Measurements from ENCODE around the gene IBA57. TPM values are rescaled to one million over a fixed set of nuclear protein-coding genes. Genes with fewer than 3 reads are reported as not detected.
A peak's percentile ranks its signal among the peaks of the same experiment; 100 is the strongest.
"Not testable (repeated sequence)": the region's sequence is repeated elsewhere in the genome, so short reads cannot be mapped to it uniquely, and the experiment has no call there.

Gene IBA57
- total RNA-seq, 4 donors from 2014 or later, result 3.7 to 11.8 (median 6.6) TPM

DNA sequence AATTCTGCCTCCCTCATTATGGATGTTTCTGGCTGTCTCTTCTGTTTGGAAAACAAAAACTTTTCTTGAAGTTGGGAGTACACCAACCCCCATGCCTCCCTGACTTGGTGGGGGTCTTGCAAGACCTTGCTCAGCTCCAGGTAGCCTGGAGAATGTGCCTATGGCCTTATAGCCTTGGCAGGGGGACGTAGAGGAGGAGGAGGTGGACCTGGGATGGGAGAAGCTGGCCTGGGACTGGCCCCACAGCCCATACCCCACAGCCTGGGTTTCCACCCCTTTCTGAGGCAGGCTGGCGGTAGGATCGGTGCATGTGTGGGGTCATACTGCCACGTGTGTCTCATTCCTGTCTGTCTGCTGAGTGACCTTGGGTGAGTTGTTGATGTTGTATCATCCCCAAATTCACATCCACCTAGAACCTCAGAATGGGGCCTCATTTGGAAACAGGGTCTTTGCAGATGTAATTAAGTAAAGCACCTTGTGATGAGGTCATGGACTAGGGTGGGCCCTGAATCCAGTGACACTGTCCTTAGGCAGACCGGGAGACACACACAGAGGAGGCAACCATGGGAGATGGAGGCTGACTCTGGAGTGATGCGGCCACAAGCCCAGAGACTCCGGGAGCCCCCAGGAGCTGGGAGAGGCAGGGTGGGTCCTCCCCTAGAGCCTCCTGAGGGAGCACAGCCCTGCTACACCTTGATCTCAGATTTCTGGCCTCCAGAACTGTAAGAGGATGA is 60.7 kb downstream of the IBA57 start:
- no peaks in the 10 kb centered on the region for H3K4me1 ChIP-seq
- peaks cover 0 to 57% (median 7%) of the 10 kb centered on the region in 4 donors for H3K36me3 ChIP-seq
- H3K4me3 ChIP-seq, result no peak overlapping the region
- TF ChIP-seq, protein P1, sequence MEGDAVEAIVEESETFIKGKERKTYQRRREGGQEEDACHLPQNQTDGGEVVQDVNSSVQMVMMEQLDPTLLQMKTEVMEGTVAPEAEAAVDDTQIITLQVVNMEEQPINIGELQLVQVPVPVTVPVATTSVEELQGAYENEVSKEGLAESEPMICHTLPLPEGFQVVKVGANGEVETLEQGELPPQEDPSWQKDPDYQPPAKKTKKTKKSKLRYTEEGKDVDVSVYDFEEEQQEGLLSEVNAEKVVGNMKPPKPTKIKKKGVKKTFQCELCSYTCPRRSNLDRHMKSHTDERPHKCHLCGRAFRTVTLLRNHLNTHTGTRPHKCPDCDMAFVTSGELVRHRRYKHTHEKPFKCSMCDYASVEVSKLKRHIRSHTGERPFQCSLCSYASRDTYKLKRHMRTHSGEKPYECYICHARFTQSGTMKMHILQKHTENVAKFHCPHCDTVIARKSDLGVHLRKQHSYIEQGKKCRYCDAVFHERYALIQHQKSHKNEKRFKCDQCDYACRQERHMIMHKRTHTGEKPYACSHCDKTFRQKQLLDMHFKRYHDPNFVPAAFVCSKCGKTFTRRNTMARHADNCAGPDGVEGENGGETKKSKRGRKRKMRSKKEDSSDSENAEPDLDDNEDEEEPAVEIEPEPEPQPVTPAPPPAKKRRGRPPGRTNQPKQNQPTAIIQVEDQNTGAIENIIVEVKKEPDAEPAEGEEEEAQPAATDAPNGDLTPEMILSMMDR (IDR thresholded peaks at IDR 0.05), result no peak
- no peak for TF ChIP-seq POLR2A (IDR thresholded peaks at IDR 0.05; ENCODE audit: low read depth)
- TF ChIP-seq POLR2AphosphoS5 (IDR thresholded peaks at IDR 0.05), result no peak
- TF ChIP-seq EP300 (IDR thresholded peaks at IDR 0.05), result no peak
- whole genome bisulfite sequencing, result 96% methylated on average over 5 of the region's 7 CpGs
- intact Hi-C loops (cut with DNase I), result no loop called here
- H3K27ac ChIP-seq (replicated peaks in 1 of 4), result no peak overlapping the region
- DNase-seq (ENCODE audit: extremely low spot score), result peak; percentile 64
- H3K9me3 ChIP-seq, result peaks cover 0 to 21% (median 14%) of the 10 kb centered on the region in 4 donors
- H3K27me3 ChIP-seq, result no peaks in the 10 kb centered on the region

DNA sequence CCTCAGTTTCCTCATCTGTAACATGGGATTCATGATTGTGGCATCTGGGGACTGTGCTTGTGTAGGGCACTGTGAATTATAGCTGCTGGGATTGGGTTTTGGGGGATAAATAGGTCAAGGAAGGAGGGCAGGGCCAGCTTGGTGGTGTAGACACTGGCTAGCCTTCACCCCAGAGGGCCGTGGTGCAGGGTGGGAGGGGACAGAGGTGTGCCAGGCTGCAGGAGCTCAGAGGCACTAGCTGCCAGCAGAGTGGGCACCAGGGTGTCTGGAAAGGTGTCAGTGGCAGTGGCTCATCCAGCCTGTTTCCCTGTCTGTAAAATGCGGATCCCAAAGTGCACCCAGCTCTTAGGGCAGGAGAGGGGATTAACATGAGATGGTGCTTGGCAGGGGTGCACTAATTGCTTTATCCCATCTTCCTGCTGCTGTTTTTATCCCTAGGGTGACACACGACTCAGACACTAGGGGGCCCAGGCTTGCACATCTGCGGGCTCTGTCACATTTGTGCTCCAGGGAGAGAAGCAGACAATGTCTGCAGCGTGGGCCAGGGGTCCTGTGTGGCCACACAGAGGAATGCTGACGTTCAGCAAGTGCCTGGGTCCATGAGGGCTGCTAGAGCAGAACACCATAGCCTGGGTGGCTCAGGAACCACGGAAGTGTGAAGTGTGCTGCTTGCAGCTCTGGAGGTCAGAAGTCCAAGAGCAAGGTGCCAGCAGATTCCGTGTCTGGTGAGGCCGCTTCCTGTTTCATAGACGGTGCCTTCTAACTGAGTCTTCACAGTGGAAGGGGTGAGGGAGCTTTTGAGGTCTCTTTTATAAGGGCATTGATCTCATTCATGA is 61.6 kb downstream of the IBA57 start:
- H3K27ac ChIP-seq (replicated peaks in 1 of 4), result no peak overlapping the region
- peaks cover 0 to 62% (median 7%) of the 10 kb centered on the region in 4 donors for H3K36me3 ChIP-seq
- peaks cover 0 to 21% (median 14%) of the 10 kb centered on the region in 4 donors for H3K9me3 ChIP-seq
- WGBS, result 63% methylated on average over 10 of the region's 10 CpGs
- H3K4me3 ChIP-seq, result no peak overlapping the region
- H3K27me3 ChIP-seq, result no peaks in the 10 kb centered on the region
- peak; percentile 53 for DNase-seq (ENCODE audit: extremely low spot score)
- intact Hi-C loops (cut with DNase I), result no loop called here
- TF ChIP-seq, protein P1 (IDR thresholded peaks at IDR 0.05), result no peak
- TF ChIP-seq POLR2A (IDR thresholded peaks at IDR 0.05; ENCODE audit: low read depth), result no peak
- TF ChIP-seq EP300 (IDR thresholded peaks at IDR 0.05), result no peak
- TF ChIP-seq POLR2AphosphoS5 (IDR thresholded peaks at IDR 0.05), result no peak
- H3K4me1 ChIP-seq, result no peaks in the 10 kb centered on the region

DNA sequence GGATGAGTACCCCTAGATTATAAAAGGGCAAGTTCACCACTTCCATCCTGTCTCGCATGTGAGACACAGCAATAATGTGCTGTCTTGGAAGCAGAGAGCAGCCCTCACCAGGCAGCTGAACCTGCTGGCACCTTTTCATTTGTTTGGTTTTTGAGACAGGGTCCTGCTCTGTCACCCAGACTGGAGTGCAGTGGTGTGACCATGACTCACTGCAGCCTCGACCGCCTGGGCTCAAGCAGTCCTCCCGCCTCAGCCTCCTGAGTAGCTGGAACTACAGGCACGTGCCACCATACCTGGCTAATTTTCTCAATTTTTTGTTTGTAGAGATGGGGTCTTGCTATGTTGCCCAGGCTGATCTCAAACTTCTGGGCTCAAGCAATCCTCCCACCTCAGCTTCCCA is 62.5 kb downstream of the IBA57 start:
- Histone ChIP-seq H3K9me3 (peaks cover 0 to 21% (median 14%) of the 10 kb centered on the region in 4 donors), H3K36me3 (peaks cover 0 to 62% (median 7%) of the 10 kb centered on the region in 4 donors)
- H3K27me3 ChIP-seq; H3K27ac ChIP-seq (replicated peaks in 1 of 4); intact Hi-C loops (cut with DNase I); H3K4me1 ChIP-seq; DNase-seq (ENCODE audit: extremely low spot score); H3K4me3 ChIP-seq: not testable (repeated sequence)
- WGBS, result 97% methylated on average over 5 of the region's 5 CpGs

DNA sequence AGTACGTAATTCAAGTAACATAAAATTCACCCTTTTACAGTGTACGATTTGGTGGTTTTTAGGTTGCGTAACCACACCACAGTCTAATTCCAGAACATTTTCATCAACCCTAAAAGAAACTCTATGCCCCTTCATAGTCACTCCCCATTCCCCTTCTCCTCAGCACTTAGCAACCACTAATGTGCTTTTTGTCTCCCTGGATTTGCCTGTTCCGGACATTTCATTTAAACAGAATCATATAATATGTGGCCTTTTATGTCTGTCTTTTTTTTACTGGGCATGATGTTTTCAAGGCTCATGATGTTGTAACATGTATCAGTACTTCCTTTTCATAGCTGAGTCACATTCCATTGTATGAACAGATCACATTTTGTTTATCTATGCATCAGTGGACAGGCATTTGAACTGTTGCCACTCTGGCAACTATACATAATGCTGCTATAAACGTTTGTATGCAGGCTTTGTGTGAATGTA is 63.0 kb downstream of the IBA57 start:
- Histone ChIP-seq H3K27ac (replicated peaks in 1 of 4) (no peak overlapping the region), H3K4me3 (no peak overlapping the region), H3K27me3 (no peaks in the 10 kb centered on the region), H3K4me1 (no peaks in the 10 kb centered on the region), H3K36me3 (peaks cover 0 to 62% (median 7%) of the 10 kb centered on the region in 4 donors), H3K9me3 (peaks cover 0 to 21% (median 14%) of the 10 kb centered on the region in 4 donors)
- TF ChIP-seq POLR2AphosphoS5 (IDR thresholded peaks at IDR 0.05), result no peak
- no peak for TF ChIP-seq POLR2A (IDR thresholded peaks at IDR 0.05; ENCODE audit: low read depth)
- TF ChIP-seq, protein P1 (IDR thresholded peaks at IDR 0.05), result no peak
- TF ChIP-seq EP300 (IDR thresholded peaks at IDR 0.05), result no peak
- 79% methylated on average over 5 of the region's 5 CpGs for WGBS
- intact Hi-C loops (cut with DNase I), result no loop called here
- no peak for DNase-seq (ENCODE audit: extremely low spot score)

DNA sequence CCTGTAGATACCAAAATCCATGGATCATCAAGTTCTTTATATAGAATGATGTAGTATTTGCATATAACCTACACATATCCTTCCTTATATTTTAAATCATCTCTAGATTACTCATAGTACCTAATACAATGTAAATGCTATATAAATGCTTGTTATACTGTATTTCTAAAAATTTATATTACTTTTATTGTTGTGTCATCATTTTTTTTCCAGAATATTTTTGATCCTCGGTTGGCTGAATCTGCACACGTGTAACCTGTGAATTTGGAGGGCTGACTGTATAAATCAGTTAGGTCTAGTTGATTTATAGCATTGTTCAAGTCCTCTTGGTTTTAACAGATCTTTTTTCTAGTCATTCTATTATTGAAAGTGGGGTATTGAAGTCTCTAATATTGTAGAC is 65.6 kb downstream of the IBA57 start:
- Histone ChIP-seq H3K9me3 (no peaks in the 10 kb centered on the region), H3K36me3 (peaks cover 0 to 42% (median 0%) of the 10 kb centered on the region in 4 donors), H3K27me3 (no peaks in the 10 kb centered on the region), H3K4me1 (no peaks in the 10 kb centered on the region), H3K27ac (replicated peaks in 1 of 4) (no peak overlapping the region), H3K4me3 (no peak overlapping the region)
- 82% methylated on average over 2 of the region's 2 CpGs for WGBS
- intact Hi-C loops (cut with DNase I), result no loop called here
- no peak for DNase-seq (ENCODE audit: extremely low spot score)
- TF ChIP-seq, protein P1 (IDR thresholded peaks at IDR 0.05), result no peak
- no peak for TF ChIP-seq EP300 (IDR thresholded peaks at IDR 0.05)
- TF ChIP-seq POLR2AphosphoS5 (IDR thresholded peaks at IDR 0.05), result no peak
- no peak for TF ChIP-seq POLR2A (IDR thresholded peaks at IDR 0.05; ENCODE audit: low read depth)

Data from esophagus muscularis mucosa (tissue), 4 donors.